HepG2 (cell line): Measurements from ENCODE around the gene COG1. TPM values are rescaled to one million over a fixed set of nuclear protein-coding genes. Genes with fewer than 3 reads are reported as not detected.

ENCODE experiments used
- ATF3 ChIP-seq: sonication (generic); formaldehyde crosslinking; IDR thresholded peaks from 2 replicates; pipeline ENCODE4 v1.4.0; 2020; ENCODE audit warnings: missing genetic modification reagents
- CSRNP1 ChIP-seq: sonication (generic); formaldehyde crosslinking; IDR thresholded peaks from 2 replicates; pipeline ENCODE4 v1.8.1; 2023; ENCODE audit warnings: mild to moderate bottlenecking, missing genetic modification reagents
- ELK4 ChIP-seq: sonication (generic); formaldehyde crosslinking; IDR thresholded peaks from 2 replicates; pipeline ENCODE4 v1.9.0; 2021; ENCODE audit warnings: missing genetic modification reagents, borderline replicate concordance
- HMGXB3 ChIP-seq: sonication (generic); formaldehyde crosslinking; IDR thresholded peaks from 2 replicates; pipeline ENCODE4 v1.4.0; 2020; ENCODE audit warnings: missing genetic modification reagents, borderline replicate concordance
- HNRNPK ChIP-seq: fragments of 200-400 bp; formaldehyde crosslinking; IDR thresholded peaks from 2 replicates; pipeline ENCODE4 v1.6.1; 2018; ENCODE audit warnings: low read length, low read depth, moderate library complexity, mild to moderate bottlenecking; ENCODE audit not compliant: poor library complexity, severe bottlenecking
- NR3C1 ChIP-seq: sonication (generic); formaldehyde crosslinking; IDR thresholded peaks from 2 replicates; pipeline ENCODE4 v1.4.0; 2020; ENCODE audit warnings: missing genetic modification reagents
- PRMT3 ChIP-seq: sonication (generic); formaldehyde crosslinking; IDR thresholded peaks from 2 replicates; pipeline ENCODE4 v1.8.1; 2022; ENCODE audit warnings: low read depth, mild to moderate bottlenecking, moderate library complexity, missing genetic modification reagents, borderline replicate concordance
- REXO4 ChIP-seq: sonication (generic); formaldehyde crosslinking; IDR thresholded peaks from 2 replicates; pipeline ENCODE4 v1.8.0; 2022; ENCODE audit warnings: missing genetic modification reagents, mild to moderate bottlenecking, borderline replicate concordance
- ZHX2 ChIP-seq, 2 experiments: sonication (generic) in 1 of 2; formaldehyde crosslinking in 1 of 2; IDR thresholded peaks; 2 replicates each; pipeline versions ENCODE4 v1.6.1 to v1.9.0; 2014 to 2022; ENCODE audit warnings: antibody characterized with exemption in 1 of 2, borderline replicate concordance in 1 of 2, inconsistent platforms in 1 of 2, low read depth in 1 of 2, missing genetic modification reagents in 1 of 2
- ZKSCAN5 ChIP-seq: sonication (generic); formaldehyde crosslinking; IDR thresholded peaks from 2 replicates; pipeline ENCODE4 v1.5.1; 2020; ENCODE audit warnings: mild to moderate bottlenecking, missing genetic modification reagents
- ZNF737 ChIP-seq: sonication (generic); formaldehyde crosslinking; IDR thresholded peaks from 2 replicates; pipeline ENCODE4 v1.5.0; 2020; ENCODE audit warnings: missing genetic modification reagents, mild to moderate bottlenecking, borderline replicate concordance
- polyA plus RNA-seq, 8 experiments: library from polyadenylated mRNA; depleted of rRNA in 3 of 8; stranded (reverse) in 7 of 8; unstranded in 1 of 8; fragments of >200 nt; fragmentation: Illumina TruSeq in 4 of 8; extraction: Trizol in 4 of 8; gene quantifications; 2 replicates each; pipeline versions ENCODE4 v1.2.1 to v1.2.3, GENCODE V29; 2011 to 2016; ENCODE audit warnings: low read depth in 4 of 8, missing spikeins in 1 of 8, mixed read lengths in 1 of 8; ENCODE audit not compliant: insufficient read depth in 1 of 8
- total RNA-seq, 5 experiments: library from RNA; depleted of rRNA; stranded (reverse); fragments of >200 nt; fragmentation: Illumina TruSeq; extraction: Trizol; gene quantifications; 2 replicates each; pipeline ENCODE4 v1.2.3, GENCODE V29; 2016; ENCODE audit warnings: low read depth in 1 of 5
- TF ChIP-seq, protein P1 (sequence below): sonication (generic); formaldehyde crosslinking; IDR thresholded peaks from 2 replicates; pipeline ENCODE4 v1.5.0; 2020; ENCODE audit warnings: missing genetic modification reagents

The COG1 gene
- total and polyA plus RNA-seq, 2 of the 13 experiments (the other 11 are each of a cell fraction or from before 2014, with no cell fraction given), result 36.6 to 39.7 TPM

- TF ChIP-seq ZHX2 (IDR thresholded peaks at IDR 0.05; ENCODE audit: low read depth) (no peak), ZHX2 (CRISPR knock-in tag; IDR thresholded peaks at IDR 0.05; ENCODE audit: borderline replicate concordance) (no peak), CSRNP1 (CRISPR knock-in tag) (no peak), PRMT3 (CRISPR knock-in tag) (no peak), ZKSCAN5 (CRISPR knock-in tag) (peak; percentile 72; the same call in 1 of the 2 replicates), NR3C1 (no peak), REXO4 (CRISPR knock-in tag) (no peak), HMGXB3 (CRISPR knock-in tag) (no peak), HNRNPK (no peak), ZNF737 (CRISPR knock-in tag) (no peak), ELK4 (no peak), ATF3 (CRISPR knock-in tag) (no peak)
- TF ChIP-seq, protein P1, sequence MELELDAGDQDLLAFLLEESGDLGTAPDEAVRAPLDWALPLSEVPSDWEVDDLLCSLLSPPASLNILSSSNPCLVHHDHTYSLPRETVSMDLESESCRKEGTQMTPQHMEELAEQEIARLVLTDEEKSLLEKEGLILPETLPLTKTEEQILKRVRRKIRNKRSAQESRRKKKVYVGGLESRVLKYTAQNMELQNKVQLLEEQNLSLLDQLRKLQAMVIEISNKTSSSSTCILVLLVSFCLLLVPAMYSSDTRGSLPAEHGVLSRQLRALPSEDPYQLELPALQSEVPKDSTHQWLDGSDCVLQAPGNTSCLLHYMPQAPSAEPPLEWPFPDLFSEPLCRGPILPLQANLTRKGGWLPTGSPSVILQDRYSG (CRISPR knock-in tag), result no peak
These were observed 39.9 kb downstream of the COG1 start (continued) for GRCh38 chr17:73232587-73233373.
